GM12878 (cell line): Measurements from ENCODE around the gene ABCA13. TPM values are rescaled to one million over a fixed set of nuclear protein-coding genes. Genes with fewer than 3 reads are reported as not detected.
A peak's percentile ranks its signal among the peaks of the same experiment; 100 is the strongest.

Experiments
- ATAC-seq: fragments of 200-7000 bp; cut with Tn5 transposase; 3 replicates; pipeline ENCODE4 v1.9.1; 2020; ENCODE audit warnings: mild to moderate bottlenecking, moderate library complexity
- BruUV-seq: library from RNA; stranded (reverse); fragments of 400-500 nt; replicated peaks from 2 replicates; lab custom pipeline; 2021; lab: Mats Ljungman, UMichigan
- CTCF ChIA-PET: fragments of 300-600 bp; sonication (Branson Sonifier 250); formaldehyde crosslinking; extraction: SDS; loops from one replicate; lab custom pipeline; 2021; ENCODE audit warnings: inconsistent platforms; lab: Yijun Ruan, JAX
- POLR2A ChIA-PET: fragments of 350-600 bp; formaldehyde crosslinking; extraction: SDS; loops from one replicate; lab custom pipeline; 2021; ENCODE audit warnings: inconsistent platforms; lab: Charles Lee
- RAD21 ChIA-PET: fragments of 300-600 bp; sonication (Branson Sonifier 250); formaldehyde crosslinking; loops from one replicate; lab custom pipeline; 2023; ENCODE audit warnings: antibody characterized with exemption; ENCODE audit not compliant: unreplicated experiment; lab: Charles Lee
- SMC1A ChIA-PET: fragments of 300-600 bp; sonication (Branson Sonifier 250); formaldehyde crosslinking; loops from one replicate; lab custom pipeline; 2023; ENCODE audit not compliant: unreplicated experiment, uncharacterized antibody; lab: Charles Lee
- DNase-seq: peaks from one replicate; pipeline ENCODE4 v3.0.0-alpha.2; 2011; ENCODE audit warnings: low read depth, low spot score
- FAIRE-seq: peaks from 3 replicates; lab custom pipeline; 2011; peaks lifted over from hg19 to GRCh38; lab: Jason Lieb, UNC
- H2AFZ ChIP-seq: 2 replicates; pipeline ENCODE4 v1.6.0; 2011; ENCODE audit warnings: low read depth, low read length, control low read depth; ENCODE audit not compliant: control insufficient read depth
- H3K27ac ChIP-seq: 2 replicates; pipeline ENCODE4 v1.5.1; 2011; ENCODE audit warnings: control low read depth; ENCODE audit not compliant: control insufficient read depth, insufficient read depth
- H3K27me3 ChIP-seq, 2 experiments: replicated peaks in 1 of 2; 2 replicates each; pipeline versions ENCODE4 v1.6.0 to v1.6.1; 2011; ENCODE audit warnings: low read length in 1 of 2; ENCODE audit not compliant: control insufficient read depth in 2 of 2, insufficient read depth in 2 of 2
- H3K36me3 ChIP-seq, 2 experiments: 2 replicates each; pipeline ENCODE4 v1.5.1; 2011; ENCODE audit warnings: low read length in 1 of 2; ENCODE audit not compliant: control insufficient read depth in 2 of 2, insufficient read depth in 2 of 2
- H3K4me1 ChIP-seq: 2 replicates; pipeline ENCODE4 v1.6.1; 2011; ENCODE audit warnings: mild to moderate bottlenecking, low read length, moderate library complexity, mixed read lengths; ENCODE audit not compliant: control insufficient read depth, insufficient read depth
- H3K4me2 ChIP-seq: 2 replicates; pipeline ENCODE4 v1.6.0; 2011; ENCODE audit warnings: control low read depth; ENCODE audit not compliant: control insufficient read depth, insufficient read depth
- H3K4me3 ChIP-seq: fragments of 200-600 bp; sonication (generic); 2 replicates; pipeline ENCODE4 v1.5.1; 2016
- H3K79me2 ChIP-seq: 2 replicates; pipeline ENCODE4 v1.6.0; 2011; ENCODE audit warnings: low read length; ENCODE audit not compliant: control insufficient read depth, insufficient read depth
- H3K9ac ChIP-seq: 2 replicates; pipeline ENCODE4 v1.8.0; 2011; ENCODE audit warnings: low read length, control low read depth, mixed read lengths; ENCODE audit not compliant: control insufficient read depth, insufficient read depth
- H3K9me3 ChIP-seq: replicated peaks from 3 replicates; pipeline ENCODE4 v1.5.1; 2011; ENCODE audit warnings: mild to moderate bottlenecking, low read length; ENCODE audit not compliant: control insufficient read depth, insufficient read depth
- H4K20me1 ChIP-seq: 2 replicates; pipeline ENCODE4 v1.6.0; 2011; ENCODE audit not compliant: control insufficient read depth, insufficient read depth
- MEF2A ChIP-seq: IDR thresholded peaks from 2 replicates; pipeline ENCODE4 v1.6.1; 2011; ENCODE audit warnings: low read depth, mild to moderate bottlenecking, low read length, moderate library complexity; ENCODE audit not compliant: insufficient read depth
- NR2C2 ChIP-seq: IDR thresholded peaks from 2 replicates; pipeline ENCODE4 v1.6.1; 2011; ENCODE audit warnings: borderline replicate concordance, low read depth; ENCODE audit not compliant: control insufficient read depth, insufficient read length
- RAD21 ChIP-seq: IDR thresholded peaks from 2 replicates; pipeline ENCODE4 v1.6.1; 2011; ENCODE audit warnings: mild to moderate bottlenecking, low read depth, low read length, moderate library complexity; ENCODE audit not compliant: insufficient read depth
- SMAD5 ChIP-seq: IDR thresholded peaks from 2 replicates; pipeline ENCODE4 v1.6.1; 2016; ENCODE audit warnings: antibody characterized with exemption, low read depth
- YBX1 ChIP-seq: fragments of 450-650 bp; IDR thresholded peaks from 2 replicates; pipeline ENCODE4 v1.6.1; 2016; ENCODE audit warnings: antibody characterized with exemption
- ZNF24 ChIP-seq: fragments of 450-650 bp; IDR thresholded peaks from 2 replicates; pipeline ENCODE4 v1.6.1; 2017; ENCODE audit warnings: antibody characterized with exemption, mild to moderate bottlenecking
- ZNF592 ChIP-seq: fragments of 450-650 bp; IDR thresholded peaks from 2 replicates; pipeline ENCODE4 v1.6.1; 2017; ENCODE audit warnings: mild to moderate bottlenecking, moderate library complexity
- ZZZ3 ChIP-seq: IDR thresholded peaks from 2 replicates; pipeline ENCODE4 v1.6.1; 2011; ENCODE audit warnings: low read depth; ENCODE audit not compliant: control insufficient read depth, insufficient read length
- WGBS: methylation state at CpG from one replicate; pipeline ENCODE4 v1.1.6; 2016; ENCODE audit warnings: low lambda C conversion rate; ENCODE audit not compliant: insufficient replicate concordance, insufficient coverage; ENCODE audit errors: missing lambda C conversion rate; 5-methylcytosine and 5-hydroxymethylcytosine counted together
- in situ Hi-C: fragments of 300-500 bp; cut with MboI; formaldehyde crosslinking; loops from 9 replicates; pipeline ENCODE4 v1.14.3; 2018; ENCODE audit warnings: mixed read lengths
- intact Hi-C: fragments of 100-400 bp; cut with micrococcal nuclease; formaldehyde crosslinking; loops from one replicate; pipeline ENCODE4 v1.14.2; 2022; ENCODE audit not compliant: unreplicated experiment
- polyA plus RNA-seq, 11 experiments: library from polyadenylated mRNA; depleted of rRNA in 4 of 11; unstranded in 6 of 11; stranded (reverse) in 5 of 11; fragments of >200 nt; fragmentation: Nextera tagmentation in 4 of 11; fragmentation: Illumina TruSeq in 1 of 11; extraction: Ambion mirVana in 4 of 11; extraction: Trizol in 1 of 11; gene quantifications; 1 replicate in 1 of 11; 2 replicates in 10 of 11; pipeline versions ENCODE4 v1.2.1 to v1.2.3, GENCODE V29; 2011 to 2016; ENCODE audit warnings: inconsistent platforms in 2 of 11, missing spikeins in 2 of 11, low read depth in 1 of 11
- total RNA-seq, 4 experiments: library from RNA; depleted of rRNA in 3 of 4; stranded (reverse); fragments of >200 nt in 3 of 4; fragmentation: Illumina TruSeq in 1 of 4; extraction: Trizol in 1 of 4; gene quantifications; 2 replicates each; pipeline versions ENCODE4 v1.2.1 to v1.2.3, GENCODE V29; 2013 to 2021
- TF ChIP-seq, protein P1 (sequence below): fragments of 450-650 bp; IDR thresholded peaks from 2 replicates; pipeline ENCODE4 v1.6.1; 2017; ENCODE audit warnings: mild to moderate bottlenecking, moderate library complexity

The ABCA13 gene
- total and polyA plus RNA-seq, 10 of the 15 experiments (the other 5 are each of a cell fraction or from before 2014, with no cell fraction given): under 0.01 to 0.98 (median 0.04) TPM; not detected in 2

DNA sequence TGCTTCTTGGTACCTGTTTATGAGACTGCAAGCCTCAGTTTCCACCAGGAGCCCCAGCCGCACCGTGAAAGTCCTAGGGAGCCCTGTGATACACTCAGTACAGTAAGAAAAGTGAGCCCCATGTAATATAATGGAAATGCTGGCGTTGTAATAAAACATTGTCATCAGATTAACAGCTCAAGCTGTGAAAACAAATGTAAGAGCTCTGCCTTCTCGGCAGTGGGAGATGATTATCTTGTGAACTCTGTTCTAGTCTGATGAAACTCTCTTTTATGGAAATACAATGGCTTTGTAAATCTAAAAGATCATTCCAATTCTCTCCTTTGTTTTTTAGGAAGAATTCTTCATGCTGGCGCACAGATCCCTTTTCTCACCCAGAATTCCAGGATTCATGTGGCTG, 299.9 kb downstream of the ABCA13 start:
- no peaks in the 10 kb centered on the region for H3K36me3 ChIP-seq
- SMC1A ChIA-PET: interaction anchor here (0.7 kb wide), 1 partner anchor 10 kb away, joined by 4 read pairs; no protein-coding TSS in a partner anchor
- no peak overlapping the region for H3K4me2 ChIP-seq
- POLR2A ChIA-PET: no interaction called here
- H4K20me1 ChIP-seq: no peaks in the 10 kb centered on the region
- no peak for TF ChIP-seq NR2C2
- no peak for TF ChIP-seq ZNF24
- TF ChIP-seq RAD21: no peak
- TF ChIP-seq YBX1: no peak
- TF ChIP-seq SMAD5: no peak
- H3K9ac ChIP-seq: no peak overlapping the region
- H3K4me3 ChIP-seq: no peak overlapping the region
- no peaks in the 10 kb centered on the region for H3K9me3 ChIP-seq
- H3K4me1 ChIP-seq: no peaks in the 10 kb centered on the region
- ATAC-seq (no peak), FAIRE-seq (no peak), DNase-seq (no peak)
- no TSS peak for BruUV-seq
- H3K79me2 ChIP-seq: no peaks in the 10 kb centered on the region
- intact Hi-C loops (no loop called here), in situ Hi-C loops (no loop called here)
- CTCF ChIA-PET: interaction anchor here (0.5 kb wide), 1 partner anchor 47 kb away, joined by 3 read pairs; no protein-coding TSS in a partner anchor
- no peaks in the 10 kb centered on the region for H3K27me3 ChIP-seq
- no peak overlapping the region for H3K27ac ChIP-seq
- 27% methylated on average over 5 of the region's 5 CpGs for WGBS
- H2AFZ ChIP-seq: no peak overlapping the region
- RAD21 ChIA-PET: no interaction called here

- BruUV-seq: no TSS peak
- DNase-seq (no peak), ATAC-seq (no peak), FAIRE-seq (no peak)
- ChIA-PET CTCF (interaction anchor here (1.1 to 1.2 kb wide), 2 partner anchors 22 to 34 kb away, joined by 3 read pairs; no protein-coding TSS in a partner anchor), RAD21 (interaction anchor here (1.0 to 1.8 kb wide), 2 partner anchors 14 to 15 kb away, joined by 3 to 5 read pairs; no protein-coding TSS in a partner anchor), SMC1A (interaction anchor here (0.6 kb wide), 1 partner anchor 80 kb away, joined by 3 read pairs; no protein-coding TSS in a partner anchor)
- H3K4me2 ChIP-seq: no peak overlapping the region
- in situ Hi-C loops (no loop called here), intact Hi-C loops (no loop called here)
- 6% methylated on average over 4 of the region's 4 CpGs for WGBS
- no peaks in the 10 kb centered on the region for H3K9me3 ChIP-seq
- H3K9ac ChIP-seq: no peak overlapping the region
- no peak overlapping the region for H2AFZ ChIP-seq
- no peaks in the 10 kb centered on the region for H3K27me3 ChIP-seq
- H3K79me2 ChIP-seq: no peaks in the 10 kb centered on the region
- no peaks in the 10 kb centered on the region for H3K4me1 ChIP-seq
- H4K20me1 ChIP-seq: no peaks in the 10 kb centered on the region
- no peak overlapping the region for H3K27ac ChIP-seq
- no peak overlapping the region for H3K4me3 ChIP-seq
- no peak for TF ChIP-seq MEF2A
- TF ChIP-seq, protein P1, sequence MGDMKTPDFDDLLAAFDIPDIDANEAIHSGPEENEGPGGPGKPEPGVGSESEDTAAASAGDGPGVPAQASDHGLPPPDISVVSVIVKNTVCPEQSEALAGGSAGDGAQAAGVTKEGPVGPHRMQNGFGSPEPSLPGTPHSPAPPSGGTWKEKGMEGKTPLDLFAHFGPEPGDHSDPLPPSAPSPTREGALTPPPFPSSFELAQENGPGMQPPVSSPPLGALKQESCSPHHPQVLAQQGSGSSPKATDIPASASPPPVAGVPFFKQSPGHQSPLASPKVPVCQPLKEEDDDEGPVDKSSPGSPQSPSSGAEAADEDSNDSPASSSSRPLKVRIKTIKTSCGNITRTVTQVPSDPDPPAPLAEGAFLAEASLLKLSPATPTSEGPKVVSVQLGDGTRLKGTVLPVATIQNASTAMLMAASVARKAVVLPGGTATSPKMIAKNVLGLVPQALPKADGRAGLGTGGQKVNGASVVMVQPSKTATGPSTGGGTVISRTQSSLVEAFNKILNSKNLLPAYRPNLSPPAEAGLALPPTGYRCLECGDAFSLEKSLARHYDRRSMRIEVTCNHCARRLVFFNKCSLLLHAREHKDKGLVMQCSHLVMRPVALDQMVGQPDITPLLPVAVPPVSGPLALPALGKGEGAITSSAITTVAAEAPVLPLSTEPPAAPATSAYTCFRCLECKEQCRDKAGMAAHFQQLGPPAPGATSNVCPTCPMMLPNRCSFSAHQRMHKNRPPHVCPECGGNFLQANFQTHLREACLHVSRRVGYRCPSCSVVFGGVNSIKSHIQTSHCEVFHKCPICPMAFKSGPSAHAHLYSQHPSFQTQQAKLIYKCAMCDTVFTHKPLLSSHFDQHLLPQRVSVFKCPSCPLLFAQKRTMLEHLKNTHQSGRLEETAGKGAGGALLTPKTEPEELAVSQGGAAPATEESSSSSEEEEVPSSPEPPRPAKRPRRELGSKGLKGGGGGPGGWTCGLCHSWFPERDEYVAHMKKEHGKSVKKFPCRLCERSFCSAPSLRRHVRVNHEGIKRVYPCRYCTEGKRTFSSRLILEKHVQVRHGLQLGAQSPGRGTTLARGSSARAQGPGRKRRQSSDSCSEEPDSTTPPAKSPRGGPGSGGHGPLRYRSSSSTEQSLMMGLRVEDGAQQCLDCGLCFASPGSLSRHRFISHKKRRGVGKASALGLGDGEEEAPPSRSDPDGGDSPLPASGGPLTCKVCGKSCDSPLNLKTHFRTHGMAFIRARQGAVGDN: peak; percentile 54; the same call in 1 of the 2 replicates
- peak; percentile 74; the same call in 1 of the 2 replicates for TF ChIP-seq ZNF592
- no peak for TF ChIP-seq ZZZ3
- TF ChIP-seq, all 136 proteins: peak for 2
- POLR2A ChIA-PET: no interaction called here
- no peaks in the 10 kb centered on the region for H3K36me3 ChIP-seq
Observed at GRCh38 chr7:48472640-48473039, 301.4 kb downstream of the ABCA13 start.
